Effector memory CD4-positive, alpha-beta T cell (primary cell): ENCODE measurements around the gene MYLK4.

Source experiments
- DNase-seq, 3 donors: peaks; one replicate each; pipeline ENCODE4 v3.0.0-alpha.2; 2020
- H3K27ac ChIP-seq: 2 replicates; pipeline ENCODE4 v1.7.0; 2013; ENCODE audit warnings: mild to moderate bottlenecking, low read length, moderate library complexity; ENCODE audit not compliant: insufficient read depth, poor library complexity, severe bottlenecking
- H3K27me3 ChIP-seq: replicated peaks from 2 replicates; pipeline ENCODE4 v1.7.0; 2013; ENCODE audit warnings: mild to moderate bottlenecking, low read length; ENCODE audit not compliant: insufficient read depth, control insufficient read depth, poor library complexity, severe bottlenecking
- H3K36me3 ChIP-seq: 2 replicates; pipeline ENCODE4 v1.7.0; 2013; ENCODE audit warnings: mild to moderate bottlenecking, low read length, moderate library complexity; ENCODE audit not compliant: control insufficient read depth, insufficient read depth
- H3K4me1 ChIP-seq: 2 replicates; pipeline ENCODE4 v1.7.0; 2013; ENCODE audit warnings: low read length, mild to moderate bottlenecking; ENCODE audit not compliant: control insufficient read depth, insufficient read depth, poor library complexity, severe bottlenecking
- H3K4me3 ChIP-seq: 2 replicates; pipeline ENCODE4 v1.7.0; 2013; ENCODE audit warnings: low read length, low read depth, mild to moderate bottlenecking; ENCODE audit not compliant: insufficient read depth, poor library complexity, severe bottlenecking
- H3K9me3 ChIP-seq: 2 replicates; pipeline ENCODE4 v1.7.0; 2013; ENCODE audit warnings: mild to moderate bottlenecking, low read length, moderate library complexity; ENCODE audit not compliant: control insufficient read depth

The MYLK4 gene

GRCh38 chr6:2749969-2750600 is 637 bp downstream of the MYLK4 start:
- H3K9me3 ChIP-seq = no peaks in the 10 kb centered on the region
- peak; percentile 15 to 39 (median 27) for DNase-seq
- H3K36me3 ChIP-seq = no peaks in the 10 kb centered on the region
- no peaks in the 10 kb centered on the region for H3K27me3 ChIP-seq
- no peak overlapping the region for H3K27ac ChIP-seq
- H3K4me1 ChIP-seq = no peaks in the 10 kb centered on the region
- no peak overlapping the region for H3K4me3 ChIP-seq

GRCh38 chr6:2748183-2748582 is 2.5 kb downstream of the MYLK4 start:
- Histone ChIP-seq H3K27me3 (no peaks in the 10 kb centered on the region), H3K27ac (no peak overlapping the region), H3K4me3 (no peak overlapping the region), H3K9me3 (no peaks in the 10 kb centered on the region), H3K4me1 (no peaks in the 10 kb centered on the region), H3K36me3 (no peaks in the 10 kb centered on the region)
- DNase-seq = no peak

DNA sequence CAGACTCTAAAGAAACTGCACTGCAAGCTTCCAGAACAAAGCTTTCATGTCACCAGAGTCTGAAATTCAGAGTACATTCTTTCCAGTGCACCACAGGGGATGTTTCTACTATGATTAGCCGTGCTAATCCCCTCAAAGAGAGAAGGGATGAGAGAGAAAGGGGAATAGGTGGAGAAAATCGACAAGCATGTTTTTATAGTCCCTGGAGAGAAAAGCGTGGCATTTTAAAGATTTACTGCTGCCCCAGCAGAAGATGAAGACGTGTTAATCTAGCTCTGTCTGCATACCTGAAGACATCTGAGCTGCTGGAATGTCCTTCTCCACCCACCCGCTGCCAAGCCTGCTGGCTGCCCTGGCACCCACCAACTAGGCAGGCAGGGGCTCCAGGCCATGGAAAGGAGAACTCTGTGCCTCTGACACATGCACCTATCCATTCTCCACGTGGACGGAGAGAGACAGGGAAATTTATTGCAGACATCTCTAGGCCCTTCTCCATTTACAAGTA is 4.1 kb downstream of the MYLK4 start:
- Histone ChIP-seq H3K4me1 (no peaks in the 10 kb centered on the region), H3K9me3 (no peaks in the 10 kb centered on the region), H3K27ac (no peak overlapping the region), H3K4me3 (no peak overlapping the region), H3K36me3 (no peaks in the 10 kb centered on the region), H3K27me3 (no peaks in the 10 kb centered on the region)
- no peak for DNase-seq

- DNase-seq = no peak
- H3K27ac ChIP-seq = no peak overlapping the region
- H3K4me3 ChIP-seq = no peak overlapping the region
- no peaks in the 10 kb centered on the region for H3K9me3 ChIP-seq
- no peaks in the 10 kb centered on the region for H3K27me3 ChIP-seq
- no peaks in the 10 kb centered on the region for H3K4me1 ChIP-seq
- no peaks in the 10 kb centered on the region for H3K36me3 ChIP-seq
Measured at GRCh38 chr6:2745246-2745645, 5.5 kb downstream of the MYLK4 start.

- DNase-seq = no peak
- no peaks in the 10 kb centered on the region for H3K9me3 ChIP-seq
- no peak overlapping the region for H3K4me3 ChIP-seq
- H3K4me1 ChIP-seq = no peaks in the 10 kb centered on the region
- no peaks in the 10 kb centered on the region for H3K27me3 ChIP-seq
- no peak overlapping the region for H3K27ac ChIP-seq
- H3K36me3 ChIP-seq = no peaks in the 10 kb centered on the region
Measured at GRCh38 chr6:2744778-2745177, 5.9 kb downstream of the MYLK4 start.

- no peak for DNase-seq
- H3K9me3 ChIP-seq = no peaks in the 10 kb centered on the region
- no peaks in the 10 kb centered on the region for H3K27me3 ChIP-seq
- no peak overlapping the region for H3K27ac ChIP-seq
- no peaks in the 10 kb centered on the region for H3K36me3 ChIP-seq
- no peaks in the 10 kb centered on the region for H3K4me1 ChIP-seq
- H3K4me3 ChIP-seq = no peak overlapping the region
Measured at GRCh38 chr6:2744209-2744771, 6.4 kb downstream of the MYLK4 start.

GRCh38 chr6:2743280-2744208 is 7.2 kb downstream of the MYLK4 start:
- Histone ChIP-seq H3K4me1 (no peaks in the 10 kb centered on the region), H3K36me3 (no peaks in the 10 kb centered on the region), H3K27me3 (no peaks in the 10 kb centered on the region), H3K4me3 (no peak overlapping the region), H3K9me3 (no peaks in the 10 kb centered on the region), H3K27ac (no peak overlapping the region)
- DNase-seq = no peak

DNA sequence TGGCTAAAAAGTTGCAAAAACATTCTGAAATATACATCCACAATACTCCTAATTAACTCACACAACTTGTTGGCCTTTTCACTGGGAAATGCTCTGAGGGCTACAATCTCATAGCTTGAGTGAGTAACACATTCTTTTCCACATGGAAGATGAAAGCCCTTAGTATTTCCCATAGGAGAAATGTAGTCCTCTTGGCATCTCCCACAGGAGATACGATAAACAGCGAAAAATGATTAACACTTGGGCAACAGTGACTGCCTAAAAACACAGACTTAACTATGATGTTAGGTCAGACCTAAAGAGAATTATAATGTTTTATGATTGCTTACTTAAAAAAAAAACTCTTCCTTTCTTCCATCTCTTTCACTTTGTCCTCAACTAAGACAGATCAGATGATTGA is 9.0 kb downstream of the MYLK4 start:
- no peak overlapping the region for H3K27ac ChIP-seq
- no peaks in the 10 kb centered on the region for H3K27me3 ChIP-seq
- DNase-seq = no peak
- no peaks in the 10 kb centered on the region for H3K9me3 ChIP-seq
- H3K4me3 ChIP-seq = no peak overlapping the region
- H3K4me1 ChIP-seq = no peaks in the 10 kb centered on the region
- no peaks in the 10 kb centered on the region for H3K36me3 ChIP-seq

- no peaks in the 10 kb centered on the region for H3K9me3 ChIP-seq
- H3K27ac ChIP-seq = no peak overlapping the region
- H3K4me3 ChIP-seq = no peak overlapping the region
- no peak for DNase-seq
- no peaks in the 10 kb centered on the region for H3K27me3 ChIP-seq
- H3K4me1 ChIP-seq = no peaks in the 10 kb centered on the region
- no peaks in the 10 kb centered on the region for H3K36me3 ChIP-seq
Measured at GRCh38 chr6:2740581-2740980, 10.1 kb downstream of the MYLK4 start.

DNA sequence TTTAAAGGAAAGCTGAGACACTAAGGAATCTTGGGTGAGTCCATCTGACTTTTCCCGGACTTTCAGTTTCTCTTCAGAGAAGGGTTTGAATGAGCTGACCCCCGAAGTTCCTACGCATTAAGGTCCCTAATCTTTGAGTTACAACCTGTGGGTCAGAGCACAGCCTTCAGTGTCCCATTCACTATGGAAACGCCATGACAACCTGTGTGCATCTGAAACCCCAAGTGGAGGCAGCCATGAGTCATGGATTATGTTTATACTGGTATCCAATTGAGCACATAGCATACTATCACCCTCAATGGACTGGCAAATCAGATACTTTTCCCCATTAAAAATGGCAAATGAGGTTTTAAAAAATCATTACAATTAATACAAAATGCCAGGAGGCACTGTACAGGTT is 11.4 kb downstream of the MYLK4 start:
- no peaks in the 10 kb centered on the region for H3K9me3 ChIP-seq
- no peaks in the 10 kb centered on the region for H3K36me3 ChIP-seq
- no peaks in the 10 kb centered on the region for H3K27me3 ChIP-seq
- no peak overlapping the region for H3K4me3 ChIP-seq
- DNase-seq = no peak
- H3K4me1 ChIP-seq = no peaks in the 10 kb centered on the region
- no peak overlapping the region for H3K27ac ChIP-seq
